Vagina (tissue), 2 donors: ENCODE measurements around the gene JSRP1.

Source experiments
- POLR2A ChIP-seq, 2 donors: fragments of 450-650 bp; IDR thresholded peaks; one replicate each; pipeline ENCODE4 v1.6.1; 2017; ENCODE audit warnings: antibody characterized with exemption in 2 of 2, mild to moderate bottlenecking in 2 of 2, moderate library complexity in 2 of 2
- POLR2AphosphoS5 ChIP-seq, 2 donors: sonication (generic); formaldehyde crosslinking; IDR thresholded peaks; one replicate each; pipeline ENCODE4 v1.9.0; 2017; ENCODE audit warnings: antibody characterized with exemption in 2 of 2, mild to moderate bottlenecking in 2 of 2, low read depth in 1 of 2; ENCODE audit not compliant: insufficient read depth in 1 of 2
- TF ChIP-seq, protein P1 (sequence below), 3 experiments: fragments of 450-650 bp in 2 of 3; fragments of 200-600 bp in 1 of 3; sonication (generic) in 1 of 3; IDR thresholded peaks; one replicate each; pipeline ENCODE4 v1.5.1; 2017 to 2019; ENCODE audit warnings: antibody characterized with exemption in 3 of 3, mild to moderate bottlenecking in 2 of 3, moderate library complexity in 2 of 3

DNA sequence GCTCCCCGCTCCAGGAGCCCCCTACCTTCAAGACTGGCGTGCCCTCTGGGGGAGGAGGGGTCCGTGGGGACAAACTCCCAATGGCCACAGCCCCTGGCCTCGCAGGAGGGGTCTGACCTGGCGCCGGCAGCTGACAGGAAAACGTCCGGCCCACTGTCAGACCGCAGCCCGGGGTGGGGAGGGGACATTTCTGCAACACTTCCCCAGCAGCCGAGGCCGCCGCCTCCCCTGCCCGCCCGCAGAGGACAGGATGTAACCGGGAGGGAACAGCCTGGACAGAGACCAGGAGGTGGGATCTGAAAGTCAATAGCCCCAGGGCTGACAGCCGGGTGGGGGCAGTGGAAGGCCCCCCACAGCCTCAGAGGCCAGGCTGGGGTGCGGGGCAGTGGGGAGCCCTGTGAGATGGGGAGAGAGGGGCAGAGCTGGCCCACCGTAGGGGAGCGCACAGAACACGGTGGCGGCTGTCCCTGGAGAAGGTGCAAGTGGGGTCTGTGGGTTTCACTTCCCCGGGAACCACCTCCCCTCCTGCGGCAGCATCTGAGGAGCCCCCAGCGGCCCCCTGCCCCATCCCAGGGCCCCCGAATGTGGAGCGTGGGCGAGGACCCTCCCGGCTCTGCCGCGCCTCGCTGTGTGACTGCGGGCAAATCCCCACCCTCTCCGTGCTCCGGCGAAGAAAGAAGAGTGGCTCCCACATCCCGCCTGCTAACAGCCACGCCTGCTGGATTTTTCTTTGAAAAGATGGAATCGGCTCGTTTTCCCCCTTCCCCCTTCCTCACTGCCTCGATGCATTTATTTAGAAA lies 26.0 kb upstream of the JSRP1 start, which contains the start of gene PEAK3:
- TF ChIP-seq, protein P1, sequence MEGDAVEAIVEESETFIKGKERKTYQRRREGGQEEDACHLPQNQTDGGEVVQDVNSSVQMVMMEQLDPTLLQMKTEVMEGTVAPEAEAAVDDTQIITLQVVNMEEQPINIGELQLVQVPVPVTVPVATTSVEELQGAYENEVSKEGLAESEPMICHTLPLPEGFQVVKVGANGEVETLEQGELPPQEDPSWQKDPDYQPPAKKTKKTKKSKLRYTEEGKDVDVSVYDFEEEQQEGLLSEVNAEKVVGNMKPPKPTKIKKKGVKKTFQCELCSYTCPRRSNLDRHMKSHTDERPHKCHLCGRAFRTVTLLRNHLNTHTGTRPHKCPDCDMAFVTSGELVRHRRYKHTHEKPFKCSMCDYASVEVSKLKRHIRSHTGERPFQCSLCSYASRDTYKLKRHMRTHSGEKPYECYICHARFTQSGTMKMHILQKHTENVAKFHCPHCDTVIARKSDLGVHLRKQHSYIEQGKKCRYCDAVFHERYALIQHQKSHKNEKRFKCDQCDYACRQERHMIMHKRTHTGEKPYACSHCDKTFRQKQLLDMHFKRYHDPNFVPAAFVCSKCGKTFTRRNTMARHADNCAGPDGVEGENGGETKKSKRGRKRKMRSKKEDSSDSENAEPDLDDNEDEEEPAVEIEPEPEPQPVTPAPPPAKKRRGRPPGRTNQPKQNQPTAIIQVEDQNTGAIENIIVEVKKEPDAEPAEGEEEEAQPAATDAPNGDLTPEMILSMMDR (IDR thresholded peaks at IDR 0.05) = no peak
- TF ChIP-seq POLR2A (IDR thresholded peaks at IDR 0.05) (no peak), POLR2AphosphoS5 (IDR thresholded peaks at IDR 0.05; ENCODE audit: insufficient read depth in 1 of 2, low read depth in 1 of 2) (peak in 1 of 2 donors; percentile 57)
